Stimulated activated naive CD8-positive, alpha-beta T cell treated with anti-CD3 and anti-CD28 coated beads, Interleukin-15, Interleukin-2, amounts not matched to agents 100 ng/mL and 50 ng/mL, for 24 hours (primary cell): ENCODE data around the gene CD109.

Experiments used
- H3K27ac Mint-ChIP-seq: one replicate; pipeline ENCODE4 v1.8.0; 2021; ENCODE audit warnings: mild to moderate bottlenecking, mixed read lengths
- H3K27me3 Mint-ChIP-seq: one replicate; pipeline ENCODE4 v1.8.0; 2021; ENCODE audit warnings: mixed read lengths
- H3K36me3 Mint-ChIP-seq: one replicate; pipeline ENCODE4 v1.8.0; 2021; ENCODE audit warnings: low read depth, mixed read lengths
- H3K4me1 Mint-ChIP-seq: one replicate; pipeline ENCODE4 v1.8.0; 2021; ENCODE audit warnings: low read depth, mixed read lengths
- H3K4me3 Mint-ChIP-seq: one replicate; pipeline ENCODE4 v1.8.0; 2021; ENCODE audit warnings: mild to moderate bottlenecking, mixed read lengths
- H3K9me3 Mint-ChIP-seq: one replicate; pipeline ENCODE4 v1.8.0; 2021; ENCODE audit warnings: mixed read lengths

The CD109 gene

DNA sequence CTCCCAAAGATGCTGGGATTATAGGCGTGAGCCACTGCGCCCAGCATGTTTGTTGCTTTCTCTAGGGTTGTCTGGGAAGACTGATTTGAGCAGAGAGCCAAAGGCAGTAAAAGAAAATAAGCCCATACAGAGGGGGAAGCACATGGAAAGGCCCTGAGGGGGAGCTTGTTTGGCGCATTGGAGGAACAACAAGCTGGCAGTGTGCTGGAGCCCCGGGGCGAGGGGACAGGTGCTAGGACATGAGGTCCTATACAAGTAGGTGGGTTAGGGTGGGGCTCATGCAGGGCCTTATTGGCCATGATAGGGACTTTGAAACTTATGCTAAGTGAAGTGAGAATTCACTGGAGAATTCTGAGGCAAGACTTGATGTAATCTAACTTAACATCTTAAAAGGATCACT, 35.3 kb downstream of the CD109 start:
- Mint-ChIP-seq H3K9me3 (no peaks in the 10 kb centered on the region), H3K36me3 (peaks cover 25% of the 10 kb centered on the region), H3K4me3 (no peak overlapping the region), H3K27me3 (no peaks in the 10 kb centered on the region), H3K27ac (no peak overlapping the region), H3K4me1 (peaks cover 53% of the 10 kb centered on the region)

- peaks cover 36% of the 10 kb centered on the region for H3K4me1 Mint-ChIP-seq
- no peaks in the 10 kb centered on the region for H3K27me3 Mint-ChIP-seq
Measured at GRCh38 chr6:73732845-73733675, 37.1 kb downstream of the CD109 start.

DNA sequence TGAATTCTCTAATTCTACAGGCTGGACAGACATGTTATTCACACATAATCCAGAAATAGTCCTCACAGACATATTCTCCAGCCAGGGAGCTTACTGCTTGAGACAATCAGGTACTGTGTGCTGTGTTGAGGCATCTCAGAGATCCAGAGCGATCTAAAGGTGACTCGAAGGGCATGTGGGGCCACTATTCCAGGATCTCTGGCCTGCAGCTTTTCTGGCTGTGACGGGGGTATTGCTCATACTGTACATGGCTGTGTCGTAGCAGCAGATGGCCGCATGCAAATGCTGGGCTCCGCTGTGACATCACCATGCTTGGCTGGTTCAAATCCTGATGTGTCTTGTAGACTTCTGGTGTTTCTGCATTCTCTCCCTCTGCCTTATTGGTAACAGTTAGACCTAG, 37.8 kb downstream of the CD109 start:
- Mint-ChIP-seq H3K27ac (no peak overlapping the region), H3K27me3 (no peaks in the 10 kb centered on the region), H3K9me3 (no peaks in the 10 kb centered on the region), H3K36me3 (peaks cover 21% of the 10 kb centered on the region), H3K4me3 (no peak overlapping the region), H3K4me1 (peaks cover 28% of the 10 kb centered on the region)

More at GRCh38 chr6:73732845-73733675, 37.1 kb downstream of the CD109 start:
- Mint-ChIP-seq H3K36me3 (peaks cover 25% of the 10 kb centered on the region), H3K9me3 (no peaks in the 10 kb centered on the region), H3K27ac (no peak overlapping the region), H3K4me3 (no peak overlapping the region)

DNA sequence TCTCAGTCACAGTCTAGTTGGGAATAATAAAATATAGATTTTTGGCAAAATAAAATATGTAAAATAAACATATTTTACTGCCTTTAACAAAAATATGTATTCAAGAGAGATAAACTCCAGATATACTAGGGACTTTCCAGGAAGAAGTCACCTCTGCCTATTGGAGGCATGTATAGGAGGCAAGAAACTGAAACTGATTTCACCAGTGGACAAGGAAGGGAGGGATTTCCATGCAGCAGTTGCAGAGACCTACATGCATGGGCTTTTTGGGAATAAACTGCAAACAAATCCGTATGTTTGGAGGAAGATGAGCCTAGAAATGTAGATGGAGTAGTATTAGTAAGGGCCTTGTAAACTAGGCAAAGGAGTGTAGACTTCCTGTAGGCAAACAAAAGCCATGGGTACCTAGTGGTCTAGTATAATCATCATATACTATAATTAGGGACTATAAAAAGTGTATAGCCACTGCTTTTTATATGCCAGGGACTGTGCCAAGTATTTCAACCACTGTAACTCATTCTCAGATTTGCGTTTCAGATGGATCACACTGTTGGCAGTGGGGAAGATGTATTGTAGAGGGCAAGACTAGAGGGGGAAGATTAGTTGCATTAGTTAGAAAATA, 38.9 kb downstream of the CD109 start:
- Mint-ChIP-seq H3K27ac (no peak overlapping the region), H3K4me1 (peaks cover 19% of the 10 kb centered on the region), H3K27me3 (no peaks in the 10 kb centered on the region), H3K9me3 (no peaks in the 10 kb centered on the region), H3K4me3 (no peak overlapping the region), H3K36me3 (peaks cover 18% of the 10 kb centered on the region)

DNA sequence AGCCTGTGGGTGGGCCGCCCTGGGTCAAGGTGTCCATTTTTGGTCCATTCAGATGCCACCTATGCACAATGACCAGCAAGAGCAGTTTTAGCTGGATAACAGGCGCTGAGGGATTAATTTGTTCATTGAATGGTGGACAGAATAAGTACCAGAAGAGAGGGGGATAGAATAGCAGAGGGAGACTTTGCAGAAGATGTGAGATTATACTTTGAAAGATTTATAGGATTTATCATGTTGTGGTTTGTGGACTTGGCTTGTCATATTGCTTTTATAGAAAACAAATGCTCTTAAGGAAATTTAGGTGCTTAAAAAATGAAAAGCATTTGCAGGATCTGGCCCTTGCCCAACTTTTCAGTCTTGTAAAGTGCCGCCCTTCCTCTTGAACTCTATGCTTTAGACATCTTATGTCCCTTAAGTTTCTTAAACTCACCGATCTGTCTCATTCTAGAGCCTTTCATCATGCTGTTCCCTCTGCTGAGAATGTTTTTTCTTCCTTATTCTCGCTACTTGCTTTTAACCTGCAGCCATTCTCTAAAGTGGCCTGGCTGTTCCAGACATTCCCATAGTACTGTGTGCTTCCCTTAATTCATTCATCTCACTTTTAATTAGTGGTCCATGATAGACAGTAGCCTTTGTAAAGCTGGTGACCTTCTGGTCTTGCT, 42.5 kb downstream of the CD109 start:
- Mint-ChIP-seq H3K36me3 (no peaks in the 10 kb centered on the region), H3K4me3 (no peak overlapping the region), H3K27me3 (no peaks in the 10 kb centered on the region), H3K9me3 (no peaks in the 10 kb centered on the region), H3K27ac (no peak overlapping the region), H3K4me1 (no peaks in the 10 kb centered on the region)

DNA sequence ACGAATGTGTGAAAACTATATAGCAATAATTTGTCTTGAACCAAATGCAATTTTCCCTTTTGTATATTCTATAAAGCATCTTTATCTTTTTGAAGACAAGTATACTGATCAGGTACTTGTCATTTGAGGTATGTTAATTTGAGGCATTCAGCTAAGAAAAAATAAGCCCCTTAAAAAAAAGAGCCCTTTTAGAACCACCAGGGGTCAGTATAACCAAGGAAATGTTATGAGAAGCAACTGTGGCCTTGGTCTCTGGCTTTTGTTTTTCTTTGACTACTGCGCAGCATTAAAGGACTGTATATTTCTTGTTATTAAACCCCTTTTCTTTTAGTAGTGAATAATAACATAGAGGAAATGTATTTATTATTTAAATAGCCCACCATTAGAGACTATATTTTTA, 43.1 kb downstream of the CD109 start:
- Mint-ChIP-seq H3K9me3 (no peaks in the 10 kb centered on the region), H3K4me3 (no peak overlapping the region), H3K4me1 (no peaks in the 10 kb centered on the region), H3K27ac (no peak overlapping the region), H3K36me3 (no peaks in the 10 kb centered on the region), H3K27me3 (no peaks in the 10 kb centered on the region)

GRCh38 chr6:73742433-73742832, 46.4 kb downstream of the CD109 start:
- Mint-ChIP-seq H3K4me3 (no peak overlapping the region), H3K9me3 (no peaks in the 10 kb centered on the region), H3K36me3 (peaks cover 5% of the 10 kb centered on the region), H3K27ac (no peak overlapping the region), H3K27me3 (no peaks in the 10 kb centered on the region), H3K4me1 (no peaks in the 10 kb centered on the region)

DNA sequence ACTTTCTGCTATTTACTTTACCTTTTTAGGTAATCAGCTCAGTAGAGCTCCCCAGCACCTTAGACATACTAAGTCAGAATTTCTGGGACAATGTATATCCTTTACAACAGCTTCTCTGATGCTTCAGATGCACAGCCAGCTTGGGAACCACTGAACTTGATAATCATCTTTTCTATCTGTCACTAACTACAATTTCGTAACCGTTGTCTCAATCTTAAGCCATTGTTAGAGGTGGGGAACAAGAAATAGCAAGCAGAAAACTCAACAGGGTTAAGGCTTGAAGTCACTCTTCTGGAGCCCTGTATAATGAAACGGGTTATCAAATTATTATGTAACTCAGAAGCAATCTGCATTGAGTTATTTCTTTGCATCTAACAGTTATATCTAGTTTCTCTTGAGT, 47.1 kb downstream of the CD109 start:
- no peaks in the 10 kb centered on the region for H3K4me1 Mint-ChIP-seq
- H3K4me3 Mint-ChIP-seq = no peak overlapping the region
- peaks cover 5% of the 10 kb centered on the region for H3K36me3 Mint-ChIP-seq
- H3K27ac Mint-ChIP-seq = no peak overlapping the region
- H3K27me3 Mint-ChIP-seq = no peaks in the 10 kb centered on the region
- H3K9me3 Mint-ChIP-seq = no peaks in the 10 kb centered on the region

- Mint-ChIP-seq H3K4me1 (no peaks in the 10 kb centered on the region), H3K27me3 (no peaks in the 10 kb centered on the region), H3K9me3 (no peaks in the 10 kb centered on the region), H3K27ac (no peak overlapping the region), H3K36me3 (peaks cover 5% of the 10 kb centered on the region), H3K4me3 (no peak overlapping the region)
Measured at GRCh38 chr6:73743556-73743955, 47.6 kb downstream of the CD109 start.

- no peak overlapping the region for H3K4me3 Mint-ChIP-seq
- H3K36me3 Mint-ChIP-seq = peaks cover 5% of the 10 kb centered on the region
- no peak overlapping the region for H3K27ac Mint-ChIP-seq
- no peaks in the 10 kb centered on the region for H3K27me3 Mint-ChIP-seq
- no peaks in the 10 kb centered on the region for H3K4me1 Mint-ChIP-seq
- H3K9me3 Mint-ChIP-seq = no peaks in the 10 kb centered on the region
Measured at GRCh38 chr6:73746787-73747186, 50.8 kb downstream of the CD109 start.

GRCh38 chr6:73747289-73747688, 51.3 kb downstream of the CD109 start:
- Mint-ChIP-seq H3K36me3 (peaks cover 5% of the 10 kb centered on the region), H3K9me3 (no peaks in the 10 kb centered on the region), H3K4me3 (no peak overlapping the region), H3K27ac (no peak overlapping the region), H3K27me3 (no peaks in the 10 kb centered on the region), H3K4me1 (no peaks in the 10 kb centered on the region)

DNA sequence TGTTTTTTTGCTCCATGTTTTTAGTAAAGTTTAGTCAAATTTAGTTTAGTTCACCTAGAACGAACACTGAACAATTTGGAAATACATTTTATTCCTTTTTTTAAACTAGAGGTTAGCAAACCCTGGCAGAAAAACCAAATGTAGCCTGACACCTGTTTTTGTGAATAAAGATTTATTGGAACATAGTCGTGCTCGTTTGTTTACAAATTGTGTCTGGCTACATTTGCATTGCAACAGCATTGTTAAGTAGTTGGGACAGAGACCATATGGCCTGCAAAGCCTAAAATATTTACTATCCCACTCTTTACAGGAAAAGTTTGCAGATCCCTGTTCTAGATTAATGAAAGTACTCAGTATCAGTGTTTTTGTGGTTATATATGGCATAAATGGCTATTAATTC, 56.9 kb downstream of the CD109 start:
- no peak overlapping the region for H3K4me3 Mint-ChIP-seq
- no peaks in the 10 kb centered on the region for H3K4me1 Mint-ChIP-seq
- H3K27ac Mint-ChIP-seq = no peak overlapping the region
- H3K9me3 Mint-ChIP-seq = no peaks in the 10 kb centered on the region
- H3K27me3 Mint-ChIP-seq = no peaks in the 10 kb centered on the region
- no peaks in the 10 kb centered on the region for H3K36me3 Mint-ChIP-seq

- Mint-ChIP-seq H3K27me3 (no peaks in the 10 kb centered on the region), H3K36me3 (peaks cover 28% of the 10 kb centered on the region), H3K4me1 (no peaks in the 10 kb centered on the region), H3K4me3 (no peak overlapping the region), H3K9me3 (no peaks in the 10 kb centered on the region), H3K27ac (no peak overlapping the region)
Measured at GRCh38 chr6:73766040-73766439, 70.0 kb downstream of the CD109 start.

DNA sequence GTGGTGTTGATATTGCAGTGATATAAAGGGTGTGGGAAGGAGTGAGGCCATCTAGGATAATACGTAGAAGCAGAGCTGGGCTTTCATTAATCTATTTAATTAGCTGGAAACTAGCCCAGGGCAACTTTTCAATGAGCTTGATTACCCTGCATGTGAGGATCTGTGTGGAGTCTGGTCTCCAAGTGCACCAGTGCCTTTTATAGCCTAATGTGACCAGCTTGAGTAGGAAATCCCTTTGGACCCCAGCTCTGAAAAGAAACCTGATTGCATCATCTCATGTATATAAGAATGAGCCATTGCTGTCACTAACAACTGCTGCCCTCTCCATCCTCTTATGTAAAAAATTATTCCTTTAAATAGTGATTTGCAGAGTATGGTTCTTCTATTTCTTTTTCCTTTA, 72.6 kb downstream of the CD109 start:
- no peaks in the 10 kb centered on the region for H3K9me3 Mint-ChIP-seq
- H3K27ac Mint-ChIP-seq = no peak overlapping the region
- no peaks in the 10 kb centered on the region for H3K4me1 Mint-ChIP-seq
- no peaks in the 10 kb centered on the region for H3K27me3 Mint-ChIP-seq
- H3K36me3 Mint-ChIP-seq = peaks cover 18% of the 10 kb centered on the region
- no peak overlapping the region for H3K4me3 Mint-ChIP-seq

GRCh38 chr6:73769976-73770375, 74.0 kb downstream of the CD109 start:
- no peaks in the 10 kb centered on the region for H3K4me1 Mint-ChIP-seq
- H3K9me3 Mint-ChIP-seq = no peaks in the 10 kb centered on the region
- H3K36me3 Mint-ChIP-seq = peaks cover 15% of the 10 kb centered on the region
- no peak overlapping the region for H3K27ac Mint-ChIP-seq
- no peaks in the 10 kb centered on the region for H3K27me3 Mint-ChIP-seq
- no peak overlapping the region for H3K4me3 Mint-ChIP-seq
